Endothelial cell of umbilical vein (primary cell): ENCODE data around the gene LRRC32. TPM values are rescaled to one million over a fixed set of nuclear protein-coding genes. Genes with fewer than 3 reads are reported as not detected.
A peak's percentile ranks its signal among the peaks of the same experiment; 100 is the strongest.

Experiments used
- BruUV-seq: library from RNA; stranded (reverse); fragments of 400-500 nt; replicated peaks from 2 replicates; lab custom pipeline; 2021; lab: Mats Ljungman, UMichigan
- CTCF ChIA-PET: fragments of 300-600, 350-600 bp; sonication (Branson Sonifier 250); formaldehyde crosslinking; loops from one replicate; lab custom pipeline; 2021; ENCODE audit warnings: antibody characterized with exemption, inconsistent platforms; lab: Charles Lee
- POLR2A ChIA-PET: fragments of 300-600, 350-600 bp; sonication (Branson Sonifier 250); formaldehyde crosslinking; loops from one replicate; lab custom pipeline; 2021; ENCODE audit warnings: antibody characterized with exemption, inconsistent platforms; lab: Charles Lee
- DNase-seq: peaks from one replicate; pipeline ENCODE4 v3.0.0-alpha.2; 2011; ENCODE audit warnings: low read depth, low spot score
- FAIRE-seq: peaks from 2 replicates; lab custom pipeline; 2011; peaks lifted over from hg19 to GRCh38; lab: Jason Lieb, UNC
- H2AFZ ChIP-seq: 2 replicates; pipeline ENCODE4 v1.6.0; 2012; ENCODE audit warnings: low read depth, low read length, control low read depth, inconsistent platforms
- H3K27ac ChIP-seq: 2 replicates; pipeline ENCODE4 v1.5.1; 2011; ENCODE audit warnings: low read depth, mild to moderate bottlenecking, control low read depth, low read length, moderate library complexity; ENCODE audit not compliant: insufficient read depth
- H3K27me3 ChIP-seq, 2 experiments: 2 replicates each; pipeline versions ENCODE4 v1.6.0 to v1.6.1; 2011; ENCODE audit warnings: low read length in 2 of 2, mixed read lengths in 1 of 2; ENCODE audit not compliant: control insufficient read depth in 2 of 2, insufficient read depth in 2 of 2
- H3K36me3 ChIP-seq, 2 experiments: 2 replicates in 1 of 2; 3 replicates in 1 of 2; pipeline ENCODE4 v1.5.1; 2011; ENCODE audit warnings: low read length in 2 of 2, mild to moderate bottlenecking in 1 of 2, moderate library complexity in 1 of 2; ENCODE audit not compliant: control insufficient read depth in 2 of 2, insufficient read depth in 2 of 2; ENCODE audit errors: extremely low read depth in 1 of 2
- H3K4me1 ChIP-seq: 3 replicates; pipeline ENCODE4 v1.5.1; 2011; ENCODE audit warnings: mild to moderate bottlenecking, low read length; ENCODE audit not compliant: control insufficient read depth, insufficient read depth; ENCODE audit errors: extremely low read depth
- H3K4me2 ChIP-seq: 2 replicates; pipeline ENCODE4 v1.6.1; 2011; ENCODE audit warnings: low read length, control low read depth, mixed read lengths; ENCODE audit not compliant: insufficient read depth
- H3K4me3 ChIP-seq, 3 experiments: fragments of 200-600 bp in 1 of 3; sonication (generic), shearing (Covaris generic) in 1 of 3; replicated peaks in 1 of 3; 2 replicates each; pipeline ENCODE4 v1.5.1; 2011 to 2016; ENCODE audit warnings: control low read depth in 3 of 3, low read length in 3 of 3, mild to moderate bottlenecking in 2 of 3, inconsistent platforms in 1 of 3, low read depth in 1 of 3, moderate library complexity in 1 of 3; ENCODE audit not compliant: insufficient read depth in 1 of 3
- H3K79me2 ChIP-seq: 2 replicates; pipeline ENCODE4 v1.6.0; 2012; ENCODE audit warnings: low read length, inconsistent platforms; ENCODE audit not compliant: control insufficient read depth, insufficient read depth
- H3K9ac ChIP-seq: replicated peaks from 2 replicates; pipeline ENCODE3; 2011; ENCODE audit warnings: low read length, control low read depth; ENCODE audit not compliant: insufficient read depth; ENCODE audit errors: extremely low read depth
- H3K9me1 ChIP-seq: replicated peaks from 3 replicates; pipeline ENCODE4 v1.6.0; 2011; ENCODE audit warnings: mild to moderate bottlenecking, low read length; ENCODE audit not compliant: control insufficient read depth, insufficient read depth; ENCODE audit errors: extremely low read depth
- H3K9me3 ChIP-seq: replicated peaks from 2 replicates; pipeline ENCODE4 v1.5.1; 2012; ENCODE audit warnings: low read length, inconsistent platforms; ENCODE audit not compliant: control insufficient read depth, insufficient read depth
- H4K20me1 ChIP-seq: replicated peaks from 2 replicates; pipeline ENCODE3; 2011; ENCODE audit warnings: mild to moderate bottlenecking, low read length; ENCODE audit not compliant: control insufficient read depth, insufficient read depth; ENCODE audit errors: extremely low read depth
- EZH2 ChIP-seq: IDR thresholded peaks from 2 replicates; pipeline ENCODE4 v1.6.1; 2012; ENCODE audit warnings: borderline replicate concordance, low read depth, mild to moderate bottlenecking, moderate library complexity, low read length, inconsistent platforms; ENCODE audit not compliant: severe bottlenecking
- FOS ChIP-seq: IDR thresholded peaks from 2 replicates; pipeline ENCODE4 v1.6.1; 2011; ENCODE audit warnings: mild to moderate bottlenecking, low read length, moderate library complexity, borderline replicate concordance; ENCODE audit not compliant: insufficient read depth
- GATA2 ChIP-seq: IDR thresholded peaks from 2 replicates; pipeline ENCODE4 v1.7.0; 2011; ENCODE audit warnings: low read depth, mild to moderate bottlenecking, moderate library complexity, mixed read lengths, low read length; ENCODE audit not compliant: insufficient read length, insufficient read depth
- JUN ChIP-seq: IDR thresholded peaks from 2 replicates; pipeline ENCODE4 v1.6.1; 2011; ENCODE audit warnings: borderline replicate concordance, low read depth; ENCODE audit not compliant: insufficient read length, insufficient read depth
- MYC ChIP-seq: IDR thresholded peaks from one replicate; pipeline ENCODE4 v1.6.1; 2011; ENCODE audit warnings: mild to moderate bottlenecking, low read depth, low read length
- POLR2A ChIP-seq: IDR thresholded peaks from 2 replicates; pipeline ENCODE4 v1.6.1; 2012; ENCODE audit warnings: low read depth, mild to moderate bottlenecking, control low read depth, low read length
- POLR2AphosphoS5 ChIP-seq: IDR thresholded peaks from 2 replicates; pipeline ENCODE4 v1.6.1; 2012; ENCODE audit warnings: low read depth, mild to moderate bottlenecking, control low read depth, low read length, moderate library complexity; ENCODE audit not compliant: insufficient read depth
- dilution Hi-C: fragments of 300-500 bp; cut with MboI; formaldehyde crosslinking; loops from one replicate; pipeline ENCODE4 v1.15.0; 2019; ENCODE audit warnings: low sequenced_read_pairs; ENCODE audit not compliant: extremely low pct_ligation_motif_present
- intact Hi-C: fragments of 100-400 bp; cut with micrococcal nuclease; formaldehyde crosslinking; loops from one replicate; pipeline ENCODE4 v1.10.0; 2022
- polyA plus RNA-seq, 4 experiments: library from polyadenylated mRNA; depleted of rRNA in 3 of 4; stranded (reverse) in 3 of 4; unstranded in 1 of 4; fragments of >200 nt; gene quantifications; 2 replicates each; pipeline versions ENCODE4 v1.2.1 to v1.2.3, GENCODE V29; 2011 to 2012; ENCODE audit warnings: missing spikeins in 1 of 4
- total RNA-seq: library from RNA; stranded (reverse); gene quantifications from 2 replicates; pipeline ENCODE4 v1.2.3, GENCODE V29; 2021
- TF ChIP-seq, protein P1 (sequence below), 2 donors: IDR thresholded peaks; 1 replicate in 1 of 2; 2 replicates in 1 of 2; pipeline ENCODE4 v1.5.1; 2011; ENCODE audit warnings: low read length in 2 of 2, mild to moderate bottlenecking in 2 of 2, moderate library complexity in 2 of 2, control low read depth in 1 of 2, inconsistent platforms in 1 of 2, low read depth in 1 of 2; ENCODE audit not compliant: insufficient read depth in 1 of 2; ENCODE audit errors: extremely low read depth in 1 of 2
- TF ChIP-seq, protein P2 (sequence below): IDR thresholded peaks from 2 replicates; pipeline ENCODE4 v1.6.1; 2011; ENCODE audit not compliant: insufficient read depth, insufficient read length

Gene LRRC32
- total and polyA plus RNA-seq, 2 donors (not counting 3 experiments of a cell fraction or from before 2014, with no cell fraction given) = 77.2 to 117 TPM

- Histone ChIP-seq H3K4me3 (no peak overlapping the region), H2AFZ (no peak overlapping the region), H3K27me3 (no peaks in the 10 kb centered on the region), H3K27ac (no peak overlapping the region), H3K9ac (no peak overlapping the region), H3K79me2 (no peaks in the 10 kb centered on the region), H3K36me3 (no peaks in the 10 kb centered on the region), H4K20me1 (no peaks in the 10 kb centered on the region), H3K9me1 (no peaks in the 10 kb centered on the region), H3K4me1 (no peaks in the 10 kb centered on the region), H3K9me3 (no peaks in the 10 kb centered on the region), H3K4me2 (no peak overlapping the region)
- dilution Hi-C loops (no loop called here), intact Hi-C loops (loop anchor here (1.0 to 5.0 kb wide), 8 partner anchors 82 to 473 kb away; partner anchors contain the start of genes EMSY and WNT11)
- peak; percentile 74 for DNase-seq
- BruUV-seq = no TSS peak
- TF ChIP-seq, protein P1, sequence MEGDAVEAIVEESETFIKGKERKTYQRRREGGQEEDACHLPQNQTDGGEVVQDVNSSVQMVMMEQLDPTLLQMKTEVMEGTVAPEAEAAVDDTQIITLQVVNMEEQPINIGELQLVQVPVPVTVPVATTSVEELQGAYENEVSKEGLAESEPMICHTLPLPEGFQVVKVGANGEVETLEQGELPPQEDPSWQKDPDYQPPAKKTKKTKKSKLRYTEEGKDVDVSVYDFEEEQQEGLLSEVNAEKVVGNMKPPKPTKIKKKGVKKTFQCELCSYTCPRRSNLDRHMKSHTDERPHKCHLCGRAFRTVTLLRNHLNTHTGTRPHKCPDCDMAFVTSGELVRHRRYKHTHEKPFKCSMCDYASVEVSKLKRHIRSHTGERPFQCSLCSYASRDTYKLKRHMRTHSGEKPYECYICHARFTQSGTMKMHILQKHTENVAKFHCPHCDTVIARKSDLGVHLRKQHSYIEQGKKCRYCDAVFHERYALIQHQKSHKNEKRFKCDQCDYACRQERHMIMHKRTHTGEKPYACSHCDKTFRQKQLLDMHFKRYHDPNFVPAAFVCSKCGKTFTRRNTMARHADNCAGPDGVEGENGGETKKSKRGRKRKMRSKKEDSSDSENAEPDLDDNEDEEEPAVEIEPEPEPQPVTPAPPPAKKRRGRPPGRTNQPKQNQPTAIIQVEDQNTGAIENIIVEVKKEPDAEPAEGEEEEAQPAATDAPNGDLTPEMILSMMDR (IDR thresholded peaks at IDR 0.05; ENCODE audit: extremely low read depth in 1 of 2, insufficient read depth in 1 of 2, low read depth in 1 of 2, low read length in 2 of 2) = peak; percentile 78 to 89
- TF ChIP-seq EZH2 = no peak
- peak; percentile 74 for FAIRE-seq
- ChIA-PET CTCF (interaction anchor here (0.6 to 14.2 kb wide), 41 partner anchors 8 to 472 kb away, joined by 3 to 134 read pairs (median 4); partner anchors contain the start of gene LRRC32), POLR2A (no interaction called here)
Measured at GRCh38 chr11:76680518-76681425, 10.2 kb upstream of the LRRC32 start.

- Histone ChIP-seq H3K79me2 (no peaks in the 10 kb centered on the region), H4K20me1 (no peaks in the 10 kb centered on the region), H3K9ac (no peak overlapping the region), H3K9me1 (no peaks in the 10 kb centered on the region), H2AFZ (no peak overlapping the region), H3K9me3 (no peaks in the 10 kb centered on the region), H3K4me2 (no peak overlapping the region), H3K27ac (no peak overlapping the region), H3K4me1 (no peaks in the 10 kb centered on the region), H3K36me3 (no peaks in the 10 kb centered on the region), H3K4me3 (no peak overlapping the region), H3K27me3 (no peaks in the 10 kb centered on the region)
- ChIA-PET CTCF (interaction anchor here (1.8 to 14.2 kb wide), 3 partner anchors 79 to 129 kb away, joined by 9 to 134 read pairs (median 60); no protein-coding TSS in a partner anchor), POLR2A (no interaction called here)
- DNase-seq = peak; percentile 35
- no peak for FAIRE-seq
- TF ChIP-seq, protein P2, sequence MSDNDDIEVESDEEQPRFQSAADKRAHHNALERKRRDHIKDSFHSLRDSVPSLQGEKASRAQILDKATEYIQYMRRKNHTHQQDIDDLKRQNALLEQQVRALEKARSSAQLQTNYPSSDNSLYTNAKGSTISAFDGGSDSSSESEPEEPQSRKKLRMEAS = no peak
- TF ChIP-seq MYC = no peak
- no peak for TF ChIP-seq JUN
- no peak for TF ChIP-seq FOS
- no peak for TF ChIP-seq EZH2
- no peak for TF ChIP-seq GATA2
- no peak for TF ChIP-seq POLR2AphosphoS5
- no peak for TF ChIP-seq POLR2A
- TF ChIP-seq, protein P1 (IDR thresholded peaks at IDR 0.05; ENCODE audit: extremely low read depth in 1 of 2, insufficient read depth in 1 of 2, low read depth in 1 of 2, low read length in 2 of 2) = no peak
- BruUV-seq = no TSS peak
- intact Hi-C loops (no loop called here), dilution Hi-C loops (no loop called here)
Measured at GRCh38 chr11:76678321-76678720, 7.8 kb upstream of the LRRC32 start.
